Left ventricle myocardium inferior (tissue), 1 donor: ENCODE measurements around the gene CENPV. TPM values are rescaled to one million over a fixed set of nuclear protein-coding genes. Genes with fewer than 3 reads are reported as not detected.

Experiments used
- DNase-seq: peaks from one replicate; pipeline ENCODE4 v3.0.0-alpha.2; 2020
- H3K27ac ChIP-seq: fragments of 200-600 bp; replicated peaks from 2 replicates; pipeline ENCODE4 v1.8.0; 2021
- H3K27me3 ChIP-seq: fragments of 200-600 bp; 2 replicates; pipeline ENCODE4 v1.8.0; 2021; ENCODE audit warnings: low read depth
- H3K36me3 ChIP-seq: fragments of 200-600 bp; 2 replicates; pipeline ENCODE4 v1.8.0; 2021
- H3K4me1 ChIP-seq: fragments of 200-600 bp; 2 replicates; pipeline ENCODE4 v1.8.0; 2021
- H3K4me3 ChIP-seq: fragments of 200-600 bp; 2 replicates; pipeline ENCODE4 v1.8.0; 2021; ENCODE audit warnings: mild to moderate bottlenecking, moderate library complexity
- H3K9me3 ChIP-seq: fragments of 200-600 bp; replicated peaks from 2 replicates; pipeline ENCODE4 v1.8.0; 2021
- CTCF ChIP-seq: fragments of 200-600 bp; IDR thresholded peaks from 2 replicates; pipeline ENCODE4 v1.8.0; 2021; ENCODE audit warnings: antibody characterized with exemption, mild to moderate bottlenecking, borderline replicate concordance
- intact Hi-C: fragments of 100-400 bp; cut with micrococcal nuclease; formaldehyde crosslinking; loops from one replicate; pipeline ENCODE4 v1.11.0; 2022
- total RNA-seq: library from RNA; stranded (reverse); fragmentation: NEBNext Ultra II Directional; extraction: Animal tissue kit (Norgen Biotek cat#: 25700); gene quantifications from one replicate; pipeline ENCODE4 v1.2.1, GENCODE V29; 2021
- donor health status: DM: no; HTN: yes; CAD: no; lungs with severe emphysema.

CENPV gene
- total RNA-seq, 1 donor from 2014 or later: 8.4 TPM

GRCh38 chr17:16339402-16339801, 13.9 kb downstream of the CENPV start:
- DNase-seq: no peak
- intact Hi-C loops: no loop called here
- no peak for TF ChIP-seq CTCF
- Histone ChIP-seq H3K4me1 (no peaks in the 10 kb centered on the region), H3K36me3 (peaks cover 22% of the 10 kb centered on the region), H3K4me3 (no peak overlapping the region), H3K9me3 (no peaks in the 10 kb centered on the region), H3K27ac (no peak overlapping the region), H3K27me3 (no peaks in the 10 kb centered on the region)

GRCh38 chr17:16338391-16338790, 14.9 kb downstream of the CENPV start:
- Histone ChIP-seq H3K4me3 (no peak overlapping the region), H3K27ac (no peak overlapping the region), H3K36me3 (peaks cover 12% of the 10 kb centered on the region), H3K4me1 (no peaks in the 10 kb centered on the region), H3K9me3 (no peaks in the 10 kb centered on the region), H3K27me3 (no peaks in the 10 kb centered on the region)
- TF ChIP-seq CTCF: no peak
- intact Hi-C loops: no loop called here
- no peak for DNase-seq

GRCh38 chr17:16329519-16330271, 23.6 kb downstream of the CENPV start:
- Histone ChIP-seq H3K27me3 (no peaks in the 10 kb centered on the region), H3K27ac (no peak overlapping the region), H3K4me1 (peaks cover 14% of the 10 kb centered on the region), H3K36me3 (peaks cover 20% of the 10 kb centered on the region), H3K4me3 (no peak overlapping the region), H3K9me3 (no peaks in the 10 kb centered on the region)
- intact Hi-C loops: no loop called here
- DNase-seq: no peak
- no peak for TF ChIP-seq CTCF

GRCh38 chr17:16328997-16329396, 24.3 kb downstream of the CENPV start:
- no peaks in the 10 kb centered on the region for H3K27me3 ChIP-seq
- H3K9me3 ChIP-seq: no peaks in the 10 kb centered on the region
- peaks cover 25% of the 10 kb centered on the region for H3K36me3 ChIP-seq
- no peak for DNase-seq
- no peak overlapping the region for H3K4me3 ChIP-seq
- no peak overlapping the region for H3K27ac ChIP-seq
- H3K4me1 ChIP-seq: peaks cover 14% of the 10 kb centered on the region
- intact Hi-C loops: no loop called here
- no peak for TF ChIP-seq CTCF

GRCh38 chr17:16327018-16327417, 26.3 kb downstream of the CENPV start:
- no peak for TF ChIP-seq CTCF
- no peak overlapping the region for H3K4me3 ChIP-seq
- intact Hi-C loops: no loop called here

More at GRCh38 chr17:16327018-16327417, 26.3 kb downstream of the CENPV start:
- no peak for DNase-seq
- no peaks in the 10 kb centered on the region for H3K27me3 ChIP-seq
- H3K4me1 ChIP-seq: peaks cover 14% of the 10 kb centered on the region
- no peak overlapping the region for H3K27ac ChIP-seq
- H3K36me3 ChIP-seq: peaks cover 34% of the 10 kb centered on the region
- no peaks in the 10 kb centered on the region for H3K9me3 ChIP-seq
